GM23248 (cell line): ENCODE data around the gene LPO. TPM values are rescaled to one million over a fixed set of nuclear protein-coding genes. Genes with fewer than 3 reads are reported as not detected.

ENCODE experiments used
- DNase-seq: peaks from one replicate; pipeline ENCODE4 v3.0.0-alpha.2; 2015
- H2AFZ ChIP-seq: fragments of 200-600 bp; sonication (generic); 2 replicates; pipeline ENCODE4 v1.6.1; 2016; ENCODE audit warnings: antibody characterized with exemption
- H3F3A ChIP-seq: fragments of 200-600 bp; sonication (generic); 2 replicates; pipeline ENCODE4 v1.6.1; 2016; ENCODE audit warnings: mild to moderate bottlenecking, antibody characterized with exemption, mixed run types; ENCODE audit not compliant: insufficient read depth
- H3K27ac ChIP-seq: fragments of 200-600 bp; sonication (generic); 2 replicates; pipeline ENCODE4 v1.5.1; 2016; ENCODE audit warnings: mild to moderate bottlenecking
- H3K27me3 ChIP-seq: fragments of 200-600 bp; sonication (generic); replicated peaks from 2 replicates; pipeline ENCODE4 v1.6.1; 2016; ENCODE audit warnings: mild to moderate bottlenecking; ENCODE audit not compliant: insufficient read depth
- H3K36me3 ChIP-seq: fragments of 200-600 bp; sonication (generic); 2 replicates; pipeline ENCODE4 v1.6.1; 2016; ENCODE audit warnings: low read depth, mild to moderate bottlenecking
- H3K4me1 ChIP-seq: fragments of 200-600 bp; sonication (generic); 2 replicates; pipeline ENCODE4 v1.6.1; 2016; ENCODE audit warnings: mild to moderate bottlenecking; ENCODE audit not compliant: insufficient read depth
- H3K4me2 ChIP-seq: fragments of 200-600 bp; sonication (generic); one replicate; pipeline ENCODE4 v1.6.1; 2016; ENCODE audit warnings: mild to moderate bottlenecking; ENCODE audit not compliant: unreplicated experiment
- H3K4me3 ChIP-seq: fragments of 200-600 bp; sonication (generic); 2 replicates; pipeline ENCODE4 v1.5.1; 2016; ENCODE audit warnings: mild to moderate bottlenecking
- H3K79me2 ChIP-seq: fragments of 200-600 bp; sonication (generic); 2 replicates; pipeline ENCODE4 v1.6.1; 2016; ENCODE audit warnings: mild to moderate bottlenecking; ENCODE audit not compliant: insufficient read depth
- H3K9ac ChIP-seq: fragments of 200-600 bp; sonication (generic); 2 replicates; pipeline ENCODE4 v1.6.1; 2016; ENCODE audit warnings: mild to moderate bottlenecking
- H3K9me2 ChIP-seq: fragments of 200-600 bp; sonication (generic); 2 replicates; pipeline ENCODE4 v1.6.1; 2016; ENCODE audit warnings: mixed run types, mild to moderate bottlenecking, moderate library complexity; ENCODE audit not compliant: insufficient read depth
- H3K9me3 ChIP-seq: fragments of 200-600 bp; sonication (generic); one replicate; pipeline ENCODE4 v1.6.1; 2017; ENCODE audit warnings: low read depth
- H4K20me1 ChIP-seq: fragments of 200-600 bp; sonication (generic); 2 replicates; pipeline ENCODE4 v1.6.0; 2016; ENCODE audit not compliant: insufficient read depth
- EZH2 ChIP-seq: fragments of 200-600 bp; sonication (generic); IDR thresholded peaks from 2 replicates; pipeline ENCODE4 v1.6.1; 2018; ENCODE audit warnings: antibody characterized with exemption, mild to moderate bottlenecking; ENCODE audit not compliant: insufficient read depth, poor library complexity, severe bottlenecking
- EZH2phosphoT487 ChIP-seq: fragments of 200-600 bp; sonication (generic); IDR thresholded peaks from 2 replicates; pipeline ENCODE4 v1.6.1; 2018; ENCODE audit warnings: antibody characterized with exemption, moderate library complexity, mild to moderate bottlenecking, low read depth; ENCODE audit not compliant: insufficient read depth
- WGBS, 2 experiments: methylation state at CpG; one replicate each; pipeline ENCODE4 v1.1.6; 2015 to 2017; ENCODE audit warnings: low lambda C conversion rate in 2 of 2, low coverage in 1 of 2; ENCODE audit errors: missing lambda C conversion rate in 2 of 2; 5-methylcytosine and 5-hydroxymethylcytosine counted together
- in situ Hi-C: fragments of 300-500 bp; cut with MboI; formaldehyde crosslinking; loops from 2 replicates; pipeline ENCODE4 v1.15.0; 2020
- polyA plus RNA-seq: library from polyadenylated mRNA; unstranded; fragments of >200 nt; fragmentation: Nextera tagmentation; extraction: Ambion mirVana; gene quantifications from 2 replicates; pipeline ENCODE4 v1.2.1, GENCODE V29; 2016
- total RNA-seq: library from RNA; depleted of rRNA; stranded (reverse); fragments of >200 nt; shearing (Covaris generic); gene quantifications from 2 replicates; pipeline ENCODE4 v1.2.3, GENCODE V29; 2014

Gene LPO
- total and polyA plus RNA-seq, 2 experiments from 2014 or later: 0.11 TPM; not detected in 1

- Histone ChIP-seq H3K79me2 (no peaks in the 10 kb centered on the region), H3K9ac (no peak overlapping the region), H3K9me2 (no peaks in the 10 kb centered on the region), H3K4me3 (no peak overlapping the region), H3K27me3 (0 out of 2 replicates have a peak, but pooled peaks cover 9% of the 10 kb centered on the region), H3K36me3 (no peaks in the 10 kb centered on the region), H3K4me1 (no peaks in the 10 kb centered on the region), H3F3A (no peaks in the 10 kb centered on the region), H3K27ac (no peak overlapping the region), H4K20me1 (no peaks in the 10 kb centered on the region), H2AFZ (no peak overlapping the region), H3K4me2 (no peak overlapping the region), H3K9me3 (no peaks in the 10 kb centered on the region)
- in situ Hi-C loops: no loop called here
- TF ChIP-seq EZH2: no peak
- no peak for TF ChIP-seq EZH2phosphoT487
- 73 to 80% methylated on average over 21 of the region's 21 CpGs for WGBS, 2 experiments
- no peak for DNase-seq
These were observed 33.0 kb downstream of the LPO start for GRCh38 chr17:58271216-58271931.

- in situ Hi-C loops: no loop called here
- H3K4me2 ChIP-seq: no peak overlapping the region
These were observed 34.2 kb downstream of the LPO start for GRCh38 chr17:58272367-58273280.

GRCh38 chr17:58273453-58274104, 35.2 kb downstream of the LPO start:
- Histone ChIP-seq H3K4me1 (no peaks in the 10 kb centered on the region), H3K27me3 (0 out of 2 replicates have a peak, but pooled peaks cover 2% of the 10 kb centered on the region), H3K9ac (no peak overlapping the region), H3K27ac (no peak overlapping the region), H3F3A (no peaks in the 10 kb centered on the region), H3K4me2 (no peak overlapping the region), H3K79me2 (no peaks in the 10 kb centered on the region), H3K9me2 (no peaks in the 10 kb centered on the region), H3K9me3 (no peaks in the 10 kb centered on the region), H3K4me3 (no peak overlapping the region), H4K20me1 (no peaks in the 10 kb centered on the region), H3K36me3 (no peaks in the 10 kb centered on the region), H2AFZ (no peak overlapping the region)
- WGBS, 2 experiments: 72 to 78% methylated on average over 15 of the region's 15 CpGs
- TF ChIP-seq EZH2phosphoT487 (no peak), EZH2 (no peak)
- no peak for DNase-seq
- in situ Hi-C loops: no loop called here

More at GRCh38 chr17:58272367-58273280, 34.2 kb downstream of the LPO start:
- H3K79me2 ChIP-seq: no peaks in the 10 kb centered on the region
- H3K4me1 ChIP-seq: no peaks in the 10 kb centered on the region
- H3K9me2 ChIP-seq: no peaks in the 10 kb centered on the region
- H3F3A ChIP-seq: no peaks in the 10 kb centered on the region
- H3K9ac ChIP-seq: no peak overlapping the region
- no peaks in the 10 kb centered on the region for H3K27me3 ChIP-seq
- H3K9me3 ChIP-seq: no peaks in the 10 kb centered on the region
- H3K36me3 ChIP-seq: no peaks in the 10 kb centered on the region
- no peak overlapping the region for H2AFZ ChIP-seq
- H3K27ac ChIP-seq: no peak overlapping the region
- no peak for TF ChIP-seq EZH2phosphoT487
- TF ChIP-seq EZH2: no peak
- H3K4me3 ChIP-seq: no peak overlapping the region
- no peak for DNase-seq
- WGBS, 2 experiments: 49 to 52% methylated on average over 12 of the region's 12 CpGs
- no peaks in the 10 kb centered on the region for H4K20me1 ChIP-seq

- Histone ChIP-seq H3K9me3 (no peaks in the 10 kb centered on the region), H3K27ac (no peak overlapping the region), H3K9ac (no peak overlapping the region), H3K79me2 (no peaks in the 10 kb centered on the region), H3K4me2 (no peak overlapping the region), H3K4me1 (no peaks in the 10 kb centered on the region), H3K36me3 (no peaks in the 10 kb centered on the region), H2AFZ (no peak overlapping the region), H3K27me3 (0 out of 2 replicates have a peak, but pooled peaks cover 13% of the 10 kb centered on the region), H3F3A (no peaks in the 10 kb centered on the region), H3K4me3 (no peak overlapping the region), H4K20me1 (no peaks in the 10 kb centered on the region), H3K9me2 (no peaks in the 10 kb centered on the region)
- in situ Hi-C loops: no loop called here
- TF ChIP-seq EZH2 (no peak), EZH2phosphoT487 (no peak)
- 71 to 75% methylated on average over 10 of the region's 10 CpGs for WGBS, 2 experiments
- no peak for DNase-seq
These were observed 37.0 kb downstream of the LPO start for GRCh38 chr17:58275417-58275816.
